CD14-positive monocyte (primary cell): ENCODE measurements around the gene RAB43. TPM values are rescaled to one million over a fixed set of nuclear protein-coding genes. Genes with fewer than 3 reads are reported as not detected.

Experiments
- DNase-seq, 3 donors: peaks; one replicate each; pipeline ENCODE4 v3.0.0-alpha.2; 2011 to 2022
- H2AFZ ChIP-seq: 2 replicates; pipeline ENCODE4 v1.6.0; 2012; ENCODE audit warnings: mild to moderate bottlenecking, low read depth, low read length, inconsistent platforms; ENCODE audit not compliant: insufficient read depth, poor library complexity, severe bottlenecking
- H3K27ac ChIP-seq, 2 donors: 1 replicate in 1 of 2; 2 replicates in 1 of 2; pipeline ENCODE4 v1.5.1; 2012 to 2013; ENCODE audit warnings: low read length in 2 of 2, control low read depth in 1 of 2, inconsistent platforms in 1 of 2, low read depth in 1 of 2, mild to moderate bottlenecking in 1 of 2
- H3K27me3 ChIP-seq, 2 donors: one replicate each; pipeline versions ENCODE4 v1.6.0 to v1.6.1; 2011 to 2013; ENCODE audit warnings: low read length in 2 of 2; ENCODE audit not compliant: control insufficient read depth in 2 of 2, insufficient read depth in 2 of 2
- H3K36me3 ChIP-seq, 2 donors: replicated peaks in 1 of 2; 1 replicate in 1 of 2; 2 replicates in 1 of 2; pipeline versions ENCODE4 v1.5.1 to v1.6.1; 2012 to 2013; ENCODE audit warnings: low read length in 2 of 2, control low read depth in 1 of 2, inconsistent platforms in 1 of 2, mild to moderate bottlenecking in 1 of 2; ENCODE audit not compliant: insufficient read depth in 2 of 2, control insufficient read depth in 1 of 2
- H3K4me1 ChIP-seq, 2 donors: 1 replicate in 1 of 2; 2 replicates in 1 of 2; pipeline versions ENCODE4 v1.5.1 to v1.6.1; 2012 to 2013; ENCODE audit warnings: low read length in 2 of 2, control low read depth in 1 of 2, inconsistent platforms in 1 of 2, mild to moderate bottlenecking in 1 of 2, moderate library complexity in 1 of 2; ENCODE audit not compliant: insufficient read depth in 2 of 2, control insufficient read depth in 1 of 2
- H3K4me2 ChIP-seq: replicated peaks from 2 replicates; pipeline ENCODE3; 2012; ENCODE audit warnings: low read length, moderate library complexity, mild to moderate bottlenecking; ENCODE audit not compliant: poor library complexity, severe bottlenecking; ENCODE audit errors: extremely low read depth
- H3K4me3 ChIP-seq, 3 experiments: fragments of 200-600 bp in 1 of 3; sonication (generic) in 1 of 3; replicated peaks in 1 of 3; 1 replicate in 2 of 3; 2 replicates in 1 of 3; pipeline ENCODE4 v1.5.1; 2011 to 2013; ENCODE audit warnings: low read length in 3 of 3, mild to moderate bottlenecking in 3 of 3, control low read depth in 2 of 3, low read depth in 2 of 3, inconsistent platforms in 1 of 3, moderate library complexity in 1 of 3
- H3K79me2 ChIP-seq: 2 replicates; pipeline ENCODE4 v1.6.0; 2012; ENCODE audit warnings: mild to moderate bottlenecking, control low read depth, inconsistent platforms, low read length, moderate library complexity; ENCODE audit not compliant: insufficient read depth
- H3K9ac ChIP-seq: 2 replicates; pipeline ENCODE4 v1.6.0; 2017; ENCODE audit warnings: low read length, mild to moderate bottlenecking; ENCODE audit not compliant: insufficient read depth, poor library complexity, severe bottlenecking
- H3K9me3 ChIP-seq, 2 donors: replicated peaks in 1 of 2; 1 replicate in 1 of 2; 2 replicates in 1 of 2; pipeline versions ENCODE4 v1.5.1 to v1.6.1; 2012 to 2013; ENCODE audit warnings: low read length in 2 of 2, control low read depth in 1 of 2; ENCODE audit not compliant: control insufficient read depth in 1 of 2, insufficient read depth in 1 of 2
- H4K20me1 ChIP-seq: 2 replicates; pipeline ENCODE4 v1.6.0; 2012; ENCODE audit warnings: mild to moderate bottlenecking, low read length, control low read depth, moderate library complexity; ENCODE audit not compliant: insufficient read depth
- H3K27ac Mint-ChIP-seq, 7 donors: one replicate each; pipeline ENCODE4 v1.8.0; 2020; ENCODE audit warnings: mild to moderate bottlenecking in 7 of 7, mixed read lengths in 7 of 7, moderate library complexity in 6 of 7, inconsistent platforms in 2 of 7
- H3K27me3 Mint-ChIP-seq, 3 donors: one replicate each; pipeline ENCODE4 v1.8.0; 2021 to 2022; ENCODE audit warnings: low read depth in 3 of 3, mild to moderate bottlenecking in 3 of 3, mixed read lengths in 3 of 3, moderate library complexity in 3 of 3, inconsistent platforms in 1 of 3
- H3K36me3 Mint-ChIP-seq, 2 donors: one replicate each; pipeline ENCODE4 v1.8.0; 2020; ENCODE audit warnings: mixed read lengths in 2 of 2, inconsistent platforms in 1 of 2, mild to moderate bottlenecking in 1 of 2
- H3K4me1 Mint-ChIP-seq: one replicate; pipeline ENCODE4 v1.8.0; 2020; ENCODE audit warnings: mild to moderate bottlenecking, mixed read lengths
- H3K4me3 Mint-ChIP-seq, 2 donors: one replicate each; pipeline ENCODE4 v1.8.0; 2020; ENCODE audit warnings: mild to moderate bottlenecking in 2 of 2, mixed read lengths in 2 of 2, moderate library complexity in 1 of 2
- H3K9me3 Mint-ChIP-seq, 7 donors: one replicate each; pipeline ENCODE4 v1.8.0; 2020 to 2022; ENCODE audit warnings: mixed read lengths in 7 of 7, mild to moderate bottlenecking in 6 of 7, moderate library complexity in 6 of 7, inconsistent platforms in 2 of 7
- WGBS: methylation state at CpG from one replicate; pipeline ENCODE4 v1.1.5; 2013; ENCODE audit warnings: missing lambda C conversion rate; ENCODE audit not compliant: insufficient coverage; 5-methylcytosine and 5-hydroxymethylcytosine counted together
- intact Hi-C, 2 donors: fragments of 100-400 bp; cut with micrococcal nuclease; formaldehyde crosslinking; loops; one replicate each; pipeline versions ENCODE4 v1.15.0 to v1.15.1; 2023
- polyA plus RNA-seq, 3 donors: library from polyadenylated mRNA; depleted of rRNA in 1 of 3; unstranded in 2 of 3; stranded (reverse) in 1 of 3; fragments of 300-500 nt in 2 of 3; fragments of >200 nt in 1 of 3; fragmentation: Illumina TruSeq in 2 of 3; gene quantifications; 1 replicate in 2 of 3; 2 replicates in 1 of 3; pipeline ENCODE4 v1.2.3, GENCODE V29; 2012 to 2021
- TF ChIP-seq, protein P1 (sequence below): fragments of 200-600 bp; IDR thresholded peaks from one replicate; pipeline ENCODE4 v1.8.0; 2022; ENCODE audit warnings: antibody characterized with exemption, mild to moderate bottlenecking

The RAB43 gene
- polyA plus RNA-seq, 3 donors, result 7.1 to 15.5 (median 8.5) TPM

DNA sequence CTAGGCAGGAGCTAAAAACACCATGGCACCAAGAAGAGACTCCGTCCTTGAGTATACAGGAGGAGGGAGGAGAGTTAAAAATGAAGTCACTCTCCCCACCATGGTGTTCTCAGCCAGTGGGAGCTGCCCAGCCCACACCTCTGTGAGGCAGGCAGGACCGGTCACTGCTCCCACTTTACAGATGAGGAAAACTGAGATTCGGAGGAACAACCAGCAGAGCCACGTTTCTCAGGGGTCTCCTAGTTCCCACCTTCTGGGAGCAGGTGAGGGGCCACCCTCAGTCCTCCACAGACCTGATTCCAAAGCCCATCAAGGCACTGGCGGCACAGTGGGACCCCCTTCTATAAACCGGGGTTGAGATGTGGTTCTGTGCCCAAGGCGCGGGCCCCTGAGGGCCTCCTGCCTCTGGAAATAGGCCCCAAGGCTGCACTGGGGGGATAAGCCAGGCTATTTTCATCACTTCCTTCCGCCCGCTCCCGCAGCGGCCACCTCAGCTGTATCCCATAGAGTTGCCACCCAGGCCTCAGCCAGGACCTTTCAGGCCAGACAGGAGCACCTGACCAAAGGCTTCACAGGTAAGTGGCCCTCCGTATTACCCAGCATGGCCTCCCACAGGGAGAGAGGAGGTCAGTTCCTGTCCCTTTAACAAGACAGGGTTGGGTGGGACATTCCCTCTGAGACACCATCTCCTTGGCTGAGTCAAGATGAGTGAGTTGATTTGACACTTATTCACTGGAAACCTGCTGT lies 61.2 kb downstream of the RAB43 start, which contains the start of gene GP9:
Gene GP9, plus strand, starts transcription at position 504 of the 747 bp plus-strand sequence. CDS start 961 bp downstream, outside the sequence.
- WGBS, result 20% methylated on average over 10 of the region's 13 CpGs
- intact Hi-C loops, result no loop called here
- H3K27me3 Mint-ChIP-seq, result peaks cover 2 to 14% (median 3%) of the 10 kb centered on the region in 3 donors

DNA sequence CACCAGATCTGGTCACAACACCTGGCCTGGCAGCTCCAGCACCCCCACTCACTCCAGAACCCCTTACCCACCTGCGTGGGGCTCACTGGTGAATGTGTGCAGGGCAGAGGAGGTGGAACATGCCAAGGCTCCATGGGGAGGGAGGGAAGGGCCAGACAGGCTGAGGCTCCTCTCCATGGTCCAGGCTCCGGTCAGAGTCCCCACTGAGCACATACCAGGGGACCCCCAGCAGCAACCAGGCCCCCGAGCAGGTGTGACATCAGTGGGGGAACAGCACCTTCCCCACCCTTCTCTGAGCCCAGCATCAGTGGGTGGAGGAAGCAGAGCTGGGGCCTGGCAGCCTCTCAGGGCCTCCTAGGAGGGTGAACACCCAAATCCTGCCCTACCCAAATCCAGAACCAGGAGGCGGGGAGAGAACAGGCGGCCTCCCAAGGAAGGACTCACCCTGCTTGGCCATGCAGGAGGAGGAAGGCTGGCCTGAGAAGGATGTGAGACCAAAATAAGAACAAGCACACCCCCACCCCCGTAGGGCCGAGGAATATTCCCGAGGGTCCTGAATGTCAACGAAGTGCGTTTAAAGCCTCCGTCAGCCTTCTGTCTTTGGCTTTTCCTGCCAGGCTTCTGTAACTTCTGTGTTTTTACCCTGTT lies 62.2 kb downstream of the RAB43 start:
- Histone ChIP-seq H3K27me3 (no peaks in the 10 kb centered on the region), H3K9me3 (no peaks in the 10 kb centered on the region), H3K27ac (no peak overlapping the region), H3K4me2 (no peak overlapping the region), H2AFZ (no peak overlapping the region), H3K9ac (no peak overlapping the region), H4K20me1 (no peaks in the 10 kb centered on the region), H3K4me1 (peaks cover 6 to 8% of the 10 kb centered on the region in 2 donors), H3K79me2 (no peaks in the 10 kb centered on the region), H3K4me3 (no peak overlapping the region), H3K36me3 (no peaks in the 10 kb centered on the region)
- no peak for DNase-seq
- TF ChIP-seq, protein P1, sequence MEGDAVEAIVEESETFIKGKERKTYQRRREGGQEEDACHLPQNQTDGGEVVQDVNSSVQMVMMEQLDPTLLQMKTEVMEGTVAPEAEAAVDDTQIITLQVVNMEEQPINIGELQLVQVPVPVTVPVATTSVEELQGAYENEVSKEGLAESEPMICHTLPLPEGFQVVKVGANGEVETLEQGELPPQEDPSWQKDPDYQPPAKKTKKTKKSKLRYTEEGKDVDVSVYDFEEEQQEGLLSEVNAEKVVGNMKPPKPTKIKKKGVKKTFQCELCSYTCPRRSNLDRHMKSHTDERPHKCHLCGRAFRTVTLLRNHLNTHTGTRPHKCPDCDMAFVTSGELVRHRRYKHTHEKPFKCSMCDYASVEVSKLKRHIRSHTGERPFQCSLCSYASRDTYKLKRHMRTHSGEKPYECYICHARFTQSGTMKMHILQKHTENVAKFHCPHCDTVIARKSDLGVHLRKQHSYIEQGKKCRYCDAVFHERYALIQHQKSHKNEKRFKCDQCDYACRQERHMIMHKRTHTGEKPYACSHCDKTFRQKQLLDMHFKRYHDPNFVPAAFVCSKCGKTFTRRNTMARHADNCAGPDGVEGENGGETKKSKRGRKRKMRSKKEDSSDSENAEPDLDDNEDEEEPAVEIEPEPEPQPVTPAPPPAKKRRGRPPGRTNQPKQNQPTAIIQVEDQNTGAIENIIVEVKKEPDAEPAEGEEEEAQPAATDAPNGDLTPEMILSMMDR, result no peak
- Mint-ChIP-seq H3K27me3 (peaks cover 2 to 10% (median 3%) of the 10 kb centered on the region in 3 donors), H3K4me1 (peaks cover 12% of the 10 kb centered on the region), H3K4me3 (no peak overlapping the region), H3K27ac (no peak overlapping the region), H3K36me3 (no peaks in the 10 kb centered on the region), H3K9me3 (no peaks in the 10 kb centered on the region)
- 88% methylated on average over 9 of the region's 11 CpGs for WGBS
- intact Hi-C loops, result no loop called here

More for the DNA sequence above, 61.2 kb downstream of the RAB43 start, which contains the start of gene GP9:
- peaks cover 6 to 8% of the 10 kb centered on the region in 2 donors for H3K4me1 ChIP-seq
- no peak within 1 kb of the TSS for H3K27ac ChIP-seq
- H3K36me3 Mint-ChIP-seq, result no peaks in the 10 kb centered on the region
- H3K4me3 ChIP-seq, result no peak within 1 kb of the TSS
- no peaks in the 10 kb centered on the region for H3K79me2 ChIP-seq
- peaks cover 12% of the 10 kb centered on the region for H3K4me1 Mint-ChIP-seq
- H3K36me3 ChIP-seq, result no peaks in the 10 kb centered on the region
- H3K27me3 ChIP-seq, result no peaks in the 10 kb centered on the region
- peak within 1 kb of the TSS in 1 of 7 donors; percentile 45 for H3K27ac Mint-ChIP-seq
- H3K9me3 Mint-ChIP-seq, result peaks cover 0 to 2% (median 0%) of the 10 kb centered on the region in 7 donors
- H4K20me1 ChIP-seq, result no peaks in the 10 kb centered on the region
- peak within 1 kb of the TSS; percentile 61 for H2AFZ ChIP-seq
- H3K4me3 Mint-ChIP-seq, result peak within 1 kb of the TSS in 1 of 2 donors; percentile 35
- TF ChIP-seq, protein P1, result no peak
- H3K9ac ChIP-seq, result peak within 1 kb of the TSS; percentile 15
- H3K4me2 ChIP-seq, result no peak within 1 kb of the TSS
- peak in 1 of 3 donors; percentile 27 for DNase-seq
- no peaks in the 10 kb centered on the region for H3K9me3 ChIP-seq
